SIG-M5 (cell line): ENCODE results near the gene SYNE1.

Source experiments
- DNase-seq: peaks from one replicate; lab custom pipeline; 2025; lab: John Stamatoyannopoulos, UW

SYNE1 gene

DNA sequence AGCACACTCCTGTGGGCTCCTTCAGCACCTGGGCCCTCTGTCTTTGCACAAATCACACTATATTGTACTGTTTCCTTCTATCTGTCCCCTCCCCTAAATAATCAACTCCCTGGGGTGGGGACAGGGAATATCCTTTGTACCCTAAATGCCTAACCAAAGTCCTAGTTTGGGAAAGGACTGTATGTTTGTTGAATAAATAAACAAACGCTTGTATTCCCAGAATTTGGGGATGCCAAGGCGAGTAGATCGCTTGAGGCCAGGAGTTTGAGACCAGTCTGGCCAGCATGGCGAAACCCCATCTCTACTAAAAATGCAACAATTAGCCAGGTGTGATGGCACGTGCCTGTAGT lies 322.7 kb downstream of the SYNE1 start:
- no peak for DNase-seq

DNA sequence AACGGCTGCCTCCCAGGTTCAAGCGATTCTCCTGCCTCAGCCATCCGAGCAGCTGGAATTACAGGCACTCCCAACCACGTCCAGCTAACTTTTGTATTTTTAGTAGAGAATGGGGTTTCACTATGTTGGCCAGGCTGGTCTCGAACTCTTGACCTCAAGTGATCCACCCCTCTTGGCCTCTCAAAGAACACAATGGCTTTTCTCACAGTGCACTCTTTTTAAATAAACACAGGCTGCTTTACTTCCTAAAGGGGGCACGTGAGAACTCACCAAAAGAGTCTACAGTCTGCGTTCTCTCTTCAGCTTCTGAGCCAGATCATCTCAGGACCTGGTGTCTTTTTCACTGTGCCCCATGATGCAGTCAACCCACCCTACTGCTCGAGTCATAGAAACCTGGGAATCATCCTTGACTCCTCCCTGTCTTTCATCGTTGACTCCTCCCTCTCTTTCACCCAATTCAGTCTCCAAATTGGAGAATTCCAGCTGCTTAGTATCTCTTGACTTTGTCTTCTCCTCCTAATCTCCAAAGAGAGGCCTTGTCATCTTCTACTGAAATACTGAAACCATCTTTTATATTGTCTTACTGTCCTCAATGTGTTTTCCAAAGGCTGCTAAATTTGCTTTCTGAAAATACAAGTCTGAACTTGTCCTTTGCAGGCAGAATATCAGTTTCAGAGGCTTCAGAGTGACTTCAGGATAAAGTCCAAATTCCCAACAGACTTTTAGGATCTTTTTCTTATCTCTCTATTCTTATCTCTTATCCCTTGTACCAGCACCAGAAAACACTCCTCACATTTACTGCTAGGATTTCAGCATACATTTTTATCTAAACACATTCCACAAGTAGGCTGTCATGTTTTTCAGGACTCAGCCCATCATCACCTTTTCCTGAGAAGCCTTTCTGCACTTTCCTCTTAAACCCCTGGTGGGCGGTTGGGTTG lies 323.4 kb downstream of the SYNE1 start:
- no peak for DNase-seq

DNA sequence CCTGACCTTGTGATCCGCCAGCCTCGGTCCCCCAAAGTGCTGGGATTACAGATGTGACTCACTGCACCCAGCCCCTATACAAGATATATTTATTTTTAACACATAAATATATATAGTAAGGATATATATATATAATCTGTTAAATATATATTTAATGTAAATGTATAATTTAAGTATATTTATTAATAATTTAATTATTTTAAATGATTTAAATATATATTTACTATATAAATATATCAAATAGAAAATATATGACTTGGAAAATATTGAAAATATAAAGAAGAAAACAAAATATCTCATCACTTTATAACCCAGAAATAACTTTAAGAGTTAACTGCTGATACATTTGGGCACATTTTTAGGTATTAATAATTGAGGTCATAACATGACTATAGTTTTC lies 324.7 kb downstream of the SYNE1 start:
- no peak for DNase-seq

DNA sequence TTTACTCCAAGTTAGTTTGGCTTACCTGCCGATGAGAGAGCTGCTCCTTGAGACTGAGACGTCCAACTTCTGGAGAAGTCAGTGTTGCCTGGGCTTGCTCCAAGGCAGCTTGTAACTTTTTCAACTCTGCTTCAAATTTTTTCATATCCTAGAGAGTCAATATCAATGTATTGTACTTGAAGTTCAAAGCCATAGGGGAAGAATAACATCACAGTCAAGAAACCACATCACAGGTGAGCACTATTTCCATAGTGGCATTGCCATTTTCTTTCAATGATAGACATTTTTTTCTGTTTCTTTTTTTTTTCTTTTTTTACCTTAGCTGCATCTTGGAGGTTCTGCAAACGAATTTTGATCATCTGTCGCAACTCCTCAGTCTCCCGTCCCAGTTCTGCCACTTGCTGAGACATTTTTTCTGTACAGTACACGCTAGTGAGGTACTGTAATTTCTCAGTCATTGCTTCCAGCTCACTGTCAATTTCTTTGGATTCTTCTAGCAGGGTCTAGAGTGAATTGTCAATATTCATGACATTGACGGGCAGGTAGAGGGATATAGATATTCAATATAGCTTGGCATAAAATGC lies 326.7 kb downstream of the SYNE1 start:
- no peak for DNase-seq

DNA sequence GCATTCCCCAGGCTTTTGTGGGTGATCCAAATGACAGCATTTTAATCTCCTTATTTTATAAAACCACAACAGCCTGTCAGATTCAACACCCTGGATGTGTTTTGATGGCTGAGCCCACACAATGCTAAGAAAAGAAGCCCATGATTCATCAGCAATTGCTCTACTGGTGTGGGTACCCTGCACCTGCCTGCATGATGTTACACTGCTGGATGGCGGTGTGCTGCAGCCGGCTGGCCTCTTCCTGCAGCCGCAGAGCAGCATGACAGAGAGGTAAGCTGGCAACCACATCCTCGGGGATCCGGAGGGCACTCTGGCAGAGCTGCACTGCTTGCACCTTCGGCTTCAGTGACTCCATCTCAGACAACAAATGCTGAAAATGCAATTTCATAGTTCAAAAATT lies 327.5 kb downstream of the SYNE1 start:
- no peak for DNase-seq

DNA sequence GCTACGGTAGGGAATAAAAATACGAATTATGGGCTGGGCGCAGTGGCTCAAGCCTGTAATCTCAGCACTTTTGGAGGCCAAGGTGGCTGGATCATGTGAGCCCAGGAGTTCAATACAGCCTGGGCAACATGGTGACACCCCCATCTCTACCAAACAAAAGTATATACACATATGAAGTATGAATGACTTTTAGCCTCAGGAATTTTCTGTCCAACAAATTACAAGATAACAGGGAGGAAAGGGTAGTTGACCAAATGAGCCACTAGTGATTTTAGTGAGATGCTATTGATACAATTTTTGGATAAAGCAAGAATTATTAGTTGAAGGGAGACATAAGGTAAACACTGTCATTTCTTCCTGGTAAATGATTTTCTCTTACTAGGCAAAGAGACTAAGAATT lies 328.2 kb downstream of the SYNE1 start:
- no peak for DNase-seq

DNA sequence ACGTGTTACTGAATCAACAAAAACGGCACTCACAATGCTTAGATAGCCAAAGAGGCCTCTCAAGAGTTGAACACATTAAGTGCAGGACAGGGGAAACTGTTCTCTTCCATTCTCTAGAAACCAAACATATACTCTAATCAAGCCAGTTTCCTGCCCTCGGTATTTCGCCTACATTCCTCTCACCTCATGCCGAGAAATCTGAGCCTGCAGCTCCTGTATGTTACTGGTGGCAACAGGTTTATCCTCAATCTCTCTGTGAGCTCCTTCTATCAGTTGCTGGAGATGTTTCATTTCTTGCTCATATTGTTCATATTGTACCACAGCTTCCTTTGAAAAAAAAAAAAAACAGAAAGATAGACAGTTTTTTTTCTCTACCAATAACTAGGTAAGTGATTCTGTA lies 328.9 kb downstream of the SYNE1 start:
- no peak for DNase-seq

DNA sequence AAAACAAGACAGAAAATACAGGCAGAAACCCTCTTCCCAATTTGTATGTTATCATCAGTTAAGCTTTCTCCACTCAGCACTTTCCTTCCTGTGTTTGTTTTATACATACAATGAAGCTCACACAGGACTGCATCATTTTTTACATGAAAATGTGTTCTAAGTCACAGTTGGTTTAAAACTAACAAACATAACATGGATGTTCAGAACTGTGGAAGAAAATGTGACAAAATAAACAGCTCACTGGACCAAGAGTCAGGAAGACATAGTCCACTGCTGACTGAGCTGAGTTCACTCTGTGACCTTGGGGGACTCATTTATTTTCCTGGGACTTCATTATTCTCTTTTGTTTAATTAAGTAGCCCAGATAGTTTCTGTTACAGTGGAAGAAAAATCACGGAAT lies 331.5 kb downstream of the SYNE1 start:
- no peak for DNase-seq

DNA sequence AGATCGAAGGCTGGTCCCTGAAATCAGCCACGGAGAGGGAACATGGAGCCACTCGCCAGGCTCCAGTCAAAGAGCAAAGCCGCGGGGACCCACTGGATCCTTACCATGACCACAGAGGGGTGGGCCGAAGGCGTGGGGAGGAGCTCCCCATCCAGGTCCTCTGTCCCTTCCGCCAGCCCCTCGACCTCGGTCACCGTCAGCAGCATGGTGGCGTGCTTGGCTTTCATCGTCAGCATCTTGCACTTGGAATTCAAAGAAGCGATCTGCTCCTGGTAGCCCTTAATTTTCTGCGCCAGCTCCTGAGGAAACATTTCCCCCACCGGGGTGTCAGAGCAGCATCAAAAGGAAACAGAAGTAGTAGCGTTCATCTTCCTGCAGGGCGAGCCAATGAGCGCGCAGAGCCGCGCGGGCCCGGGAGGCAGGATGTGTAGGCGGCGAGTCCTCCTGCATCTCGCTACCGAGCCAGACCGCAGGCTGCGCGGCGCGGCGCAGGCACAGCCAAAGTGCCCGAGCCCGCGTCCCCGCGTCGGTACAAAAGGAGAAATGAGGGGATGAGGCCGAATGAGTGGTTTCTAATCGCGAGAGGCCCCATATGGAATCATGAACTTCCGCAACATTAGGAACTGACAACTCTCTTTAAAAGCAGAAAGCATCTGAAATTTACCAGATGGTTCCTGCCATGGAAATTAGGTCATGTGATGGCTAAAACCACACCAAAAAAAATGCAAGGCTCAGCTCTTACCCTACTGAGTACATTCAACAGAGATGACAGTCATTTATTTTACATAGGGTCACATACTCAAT lies 335.2 kb downstream of the SYNE1 start:
- DNase-seq, result peak; percentile 11

DNA sequence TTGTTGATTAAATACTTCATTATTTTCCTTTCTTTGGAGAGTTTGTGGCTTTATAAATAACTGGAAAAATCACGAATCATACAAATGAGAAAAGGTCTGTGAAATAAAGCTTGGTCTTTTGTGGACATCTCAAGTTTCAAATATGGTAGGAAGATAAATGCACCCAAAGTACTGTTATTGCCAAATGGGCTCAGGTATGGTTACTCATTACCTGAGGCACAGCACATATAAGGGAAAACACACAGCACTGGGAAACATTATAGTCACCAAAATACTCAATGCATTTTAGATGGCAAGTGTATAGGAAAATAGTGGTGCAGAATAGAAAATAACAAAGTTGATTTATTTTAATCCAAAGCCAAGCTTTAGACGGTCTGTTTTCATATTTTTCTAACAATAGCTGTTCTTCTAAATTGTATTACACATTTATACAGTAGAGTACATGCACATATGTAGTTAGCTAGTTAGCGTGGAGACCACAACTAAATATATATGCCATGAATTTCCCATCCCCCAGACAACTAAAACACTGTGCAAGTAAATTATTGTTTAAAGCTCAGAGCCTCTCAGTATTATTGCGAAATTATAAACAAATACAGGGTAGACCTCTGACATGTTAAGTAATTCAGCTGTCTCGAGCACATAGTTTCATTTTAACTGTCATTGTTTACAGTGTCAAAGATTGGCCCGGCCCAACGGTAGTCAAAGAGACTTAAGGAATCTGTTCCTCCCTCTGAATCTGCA lies 336.0 kb downstream of the SYNE1 start:
- no peak for DNase-seq

DNA sequence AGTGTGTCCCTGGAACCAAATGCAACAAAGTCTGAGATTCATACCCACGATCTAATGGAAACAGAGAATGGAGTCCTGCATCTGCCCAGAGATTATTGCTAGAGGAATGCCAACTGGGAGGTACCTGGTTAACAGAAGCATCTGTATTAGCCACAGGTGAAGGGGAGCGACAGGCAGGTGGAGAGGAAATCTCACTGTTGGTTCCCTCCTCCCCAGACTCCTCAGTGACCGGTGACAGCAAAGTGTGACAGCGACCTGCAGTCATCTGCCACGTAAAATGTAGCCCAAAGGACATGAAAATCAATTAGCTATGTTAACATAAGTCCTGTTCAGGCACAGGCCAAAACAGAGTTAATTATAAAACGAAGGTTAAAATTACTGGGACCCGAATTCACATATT lies 336.6 kb downstream of the SYNE1 start:
- no peak for DNase-seq

DNA sequence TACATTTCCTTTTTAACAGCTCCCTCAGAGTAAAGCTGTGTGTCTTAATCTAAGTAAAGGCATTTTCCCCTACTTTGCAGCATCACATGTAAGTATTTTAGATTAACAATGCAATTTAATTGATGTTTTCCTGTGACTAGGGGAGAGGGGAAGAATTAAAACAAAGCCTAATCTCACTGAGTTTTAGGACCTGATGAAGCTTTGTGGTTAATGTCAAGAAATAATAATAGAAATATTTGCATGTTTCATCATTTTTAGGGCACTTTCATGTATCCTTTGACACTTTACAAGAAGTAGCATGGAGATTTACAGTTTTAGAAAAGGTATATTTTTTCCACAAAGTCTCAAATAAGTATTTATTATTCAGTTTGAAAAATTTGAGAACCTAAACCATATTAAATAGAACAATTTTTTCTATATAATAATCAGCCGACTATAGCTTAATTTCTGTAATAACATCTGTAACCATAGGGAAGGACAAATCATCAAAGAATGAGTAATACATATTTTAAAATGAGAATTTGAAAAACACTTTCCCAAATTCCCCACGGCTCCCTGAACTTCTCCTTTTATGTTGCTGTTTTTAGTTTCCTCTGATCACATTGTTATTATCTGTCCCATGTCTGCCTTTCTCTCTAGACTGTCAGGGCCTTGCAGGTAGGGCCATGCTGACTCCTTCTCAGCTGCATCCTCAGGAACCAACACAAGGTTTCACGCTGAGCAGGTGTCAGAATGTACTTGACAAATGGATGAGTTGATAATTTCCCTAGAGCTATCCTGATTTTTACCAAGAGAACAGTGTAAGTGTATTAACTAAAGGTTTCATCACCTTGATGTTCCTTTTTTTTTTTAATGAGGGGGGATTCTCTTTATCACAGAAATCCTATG lies 338.1 kb downstream of the SYNE1 start:
- no peak for DNase-seq

DNA sequence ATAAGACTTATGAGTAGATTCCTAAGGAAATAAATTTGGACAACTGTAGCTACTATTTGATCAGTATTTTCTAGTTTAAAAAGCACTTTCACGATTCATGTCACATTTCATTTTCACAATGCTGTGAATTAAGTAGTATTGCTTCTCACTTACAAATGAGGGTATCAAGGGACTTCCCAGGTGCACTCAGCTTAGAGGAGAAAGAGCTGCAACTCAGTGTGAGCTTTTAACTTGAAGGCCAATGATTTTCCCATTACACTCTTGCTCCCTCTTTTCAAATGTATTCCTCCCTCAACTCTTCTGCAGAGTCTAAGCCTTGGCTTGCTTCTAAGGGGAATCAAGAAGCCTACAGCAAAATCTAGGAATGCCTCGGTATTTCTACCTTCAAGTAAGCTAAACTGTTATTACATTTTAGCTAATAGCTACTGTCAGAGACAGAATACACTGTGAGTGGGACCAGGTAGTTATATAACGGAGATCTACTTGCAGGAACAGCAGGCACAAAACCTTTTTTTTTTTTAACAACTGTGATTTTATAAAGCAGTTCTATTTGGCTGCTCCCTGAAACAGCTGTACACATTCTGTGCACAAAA lies 339.0 kb downstream of the SYNE1 start:
- DNase-seq, result no peak

DNA sequence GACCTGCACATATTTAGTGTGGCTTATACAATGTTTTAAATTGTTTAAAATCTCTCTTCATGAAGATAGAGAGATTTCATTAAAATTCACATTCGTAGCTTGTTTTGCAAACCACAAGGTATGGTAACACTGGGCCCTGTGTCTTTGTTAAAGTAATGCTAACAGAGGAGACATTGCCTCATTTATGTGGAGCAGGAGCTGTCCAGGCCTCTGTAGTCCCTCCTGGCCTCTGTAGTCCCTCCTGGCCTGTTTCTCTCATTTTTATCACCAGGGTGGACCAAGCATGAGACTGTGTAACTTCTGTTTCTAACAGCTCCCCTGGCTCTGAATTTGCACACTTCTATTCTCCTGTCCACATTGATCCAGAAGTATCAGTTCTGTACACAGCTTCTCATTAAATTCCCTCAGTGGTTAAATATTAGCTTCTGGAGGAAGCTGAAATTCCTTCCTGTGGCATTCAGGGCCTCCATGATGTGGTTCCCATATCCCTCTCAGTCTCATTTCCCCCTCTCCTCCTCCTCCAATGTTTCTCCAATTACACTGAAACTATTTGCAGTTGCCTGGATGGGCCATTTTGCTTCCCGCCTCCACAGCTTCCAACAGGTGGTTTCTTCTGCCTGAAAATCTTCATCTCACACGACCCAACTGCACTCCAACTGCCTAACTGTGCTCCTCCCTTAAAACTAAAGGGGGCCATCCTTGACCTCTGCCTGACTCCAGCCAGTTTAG lies 340.4 kb downstream of the SYNE1 start:
- DNase-seq, result no peak

DNA sequence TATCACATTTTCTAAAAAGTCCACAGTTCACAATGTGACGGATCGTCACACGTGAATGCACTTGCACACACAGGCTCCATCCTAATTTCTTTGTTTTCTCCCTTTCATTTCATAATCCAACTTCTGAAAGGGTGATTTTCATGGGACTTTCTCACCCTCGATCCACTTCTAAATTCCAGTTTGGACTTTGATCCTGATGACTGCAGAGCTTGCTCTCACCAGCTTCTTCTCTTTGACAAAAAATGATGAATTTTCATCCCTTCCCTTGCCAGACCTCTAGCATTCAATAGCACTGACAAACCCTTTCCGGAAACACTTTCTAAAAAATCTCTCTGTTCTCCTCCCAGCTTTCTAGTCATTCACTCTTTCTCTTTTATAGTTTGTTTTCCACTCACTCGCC lies 341.2 kb downstream of the SYNE1 start:
- DNase-seq, result no peak

DNA sequence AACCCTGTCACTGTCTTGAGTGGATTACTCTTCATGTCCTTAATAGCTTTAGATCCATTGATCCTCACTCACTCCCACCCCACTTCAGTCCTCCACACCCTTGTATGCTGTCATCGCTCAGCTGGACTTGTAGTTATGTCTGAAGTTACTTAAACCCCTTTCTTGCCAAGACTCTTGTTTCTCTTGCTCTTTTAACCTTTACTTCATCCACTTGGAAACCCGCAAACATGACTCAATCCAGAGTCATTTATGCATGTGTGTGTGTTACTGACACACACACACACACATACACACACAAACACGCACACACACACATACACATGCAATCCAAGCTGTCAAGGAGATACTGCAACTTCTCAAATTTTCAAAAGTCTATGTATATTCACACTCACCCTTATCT lies 341.8 kb downstream of the SYNE1 start:
- no peak for DNase-seq

DNA sequence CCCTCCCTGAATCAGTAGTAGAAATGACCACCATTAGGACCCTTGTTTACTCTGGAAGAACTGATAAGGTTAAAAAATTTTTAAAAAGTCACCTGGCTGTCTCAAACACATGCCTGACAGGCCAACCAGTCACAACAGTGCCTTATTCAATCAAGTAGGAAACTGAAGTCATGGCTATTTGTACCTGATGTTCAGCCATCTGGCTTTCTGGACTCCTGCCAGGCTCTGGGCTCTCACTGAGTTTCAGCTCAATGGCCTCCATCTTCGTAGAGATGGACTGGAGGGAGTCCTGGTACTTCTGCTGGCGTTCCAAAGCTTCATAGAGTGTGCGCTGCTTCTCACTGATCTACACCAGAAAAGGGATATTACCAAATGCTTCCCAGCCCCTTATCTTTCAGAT lies 343.8 kb downstream of the SYNE1 start:
- DNase-seq, result no peak

DNA sequence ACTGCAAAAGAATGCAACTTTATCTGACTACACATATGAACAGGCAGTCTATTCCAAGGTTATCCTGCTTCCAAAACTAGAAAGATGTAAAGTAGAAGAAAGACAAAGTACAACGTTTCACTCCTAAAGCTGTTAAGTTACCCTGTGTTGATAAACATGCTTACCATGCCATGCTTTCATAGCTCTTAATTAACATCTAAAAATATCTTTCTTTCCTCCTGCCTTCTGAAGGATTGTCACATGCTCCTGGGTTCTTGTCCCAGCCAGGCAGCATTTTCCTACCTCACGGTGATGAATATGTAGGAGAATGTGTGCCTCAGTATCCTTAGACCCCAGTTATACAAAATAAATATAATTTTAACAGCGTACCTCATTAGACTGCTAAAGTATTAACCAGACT lies 344.6 kb downstream of the SYNE1 start:
- no peak for DNase-seq

DNA sequence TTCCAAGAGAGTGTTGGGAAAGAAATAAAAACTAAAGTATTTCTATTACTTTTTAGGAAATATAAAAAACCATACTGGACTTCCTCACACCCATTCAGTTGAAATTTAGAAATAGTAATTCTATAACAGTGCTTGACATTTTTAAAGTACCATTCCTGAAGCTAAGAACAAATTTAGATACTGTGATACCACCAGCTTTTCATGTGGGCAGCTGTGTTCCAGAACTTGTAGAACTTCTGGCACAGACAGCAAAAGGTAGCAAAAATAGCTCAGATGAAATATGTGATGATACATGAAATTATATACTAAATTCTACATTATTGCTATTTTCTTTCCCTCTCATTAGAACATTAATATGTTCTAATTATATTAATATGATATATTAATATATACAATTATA lies 346.5 kb downstream of the SYNE1 start:
- DNase-seq, result no peak

DNA sequence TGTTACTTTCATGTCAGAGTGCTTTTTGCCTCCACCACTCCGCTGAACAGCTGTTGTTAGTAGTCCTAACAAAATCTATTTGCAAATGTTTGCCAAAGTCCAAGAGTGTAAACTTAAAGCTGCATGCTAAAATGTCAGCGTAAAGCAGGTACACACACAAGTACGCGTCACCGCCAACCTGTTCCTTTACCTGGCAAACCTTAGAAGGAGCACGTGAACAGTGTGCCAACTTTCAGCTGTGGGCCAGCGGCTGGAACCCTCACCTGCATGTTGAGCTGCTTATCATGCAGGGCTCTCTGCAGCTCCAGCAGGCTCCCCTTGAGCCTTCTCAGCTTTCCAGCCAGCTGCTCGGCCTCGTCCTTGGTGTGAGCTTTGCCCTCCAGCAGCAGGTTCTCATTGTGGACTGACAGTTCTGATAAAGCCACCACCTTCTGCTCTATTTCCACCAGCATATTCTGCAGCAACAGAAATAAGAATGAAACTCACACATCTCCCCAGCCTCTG lies 359.3 kb downstream of the SYNE1 start:
- no peak for DNase-seq
